Cardiac septum (tissue), 1 donor: Measurements from ENCODE around the gene ME2. TPM values are rescaled to one million over a fixed set of nuclear protein-coding genes. Genes with fewer than 3 reads are reported as not detected.
"Not testable (repeated sequence)": the region's sequence is repeated elsewhere in the genome, so short reads cannot be mapped to it uniquely, and the experiment has no call there.

Experiments
- DNase-seq: peaks from one replicate; pipeline ENCODE4 v3.0.0-alpha.2; 2020; ENCODE audit warnings: low spot score
- intact Hi-C: fragments of 100-400 bp; cut with DNase I; formaldehyde crosslinking; loops from one replicate; pipeline ENCODE4 v1.14.0; 2022
- total RNA-seq: library from RNA; stranded (reverse); fragmentation: NEBNext Ultra II Directional; extraction: Animal tissue kit (Norgen Biotek cat#: 25700); gene quantifications from one replicate; pipeline ENCODE4 v1.2.1, GENCODE V29; 2021
- donor health status: DM: no; HTN: no; CAD: no.

Gene ME2
- total RNA-seq, 1 donor from 2014 or later: 63.8 TPM

DNA sequence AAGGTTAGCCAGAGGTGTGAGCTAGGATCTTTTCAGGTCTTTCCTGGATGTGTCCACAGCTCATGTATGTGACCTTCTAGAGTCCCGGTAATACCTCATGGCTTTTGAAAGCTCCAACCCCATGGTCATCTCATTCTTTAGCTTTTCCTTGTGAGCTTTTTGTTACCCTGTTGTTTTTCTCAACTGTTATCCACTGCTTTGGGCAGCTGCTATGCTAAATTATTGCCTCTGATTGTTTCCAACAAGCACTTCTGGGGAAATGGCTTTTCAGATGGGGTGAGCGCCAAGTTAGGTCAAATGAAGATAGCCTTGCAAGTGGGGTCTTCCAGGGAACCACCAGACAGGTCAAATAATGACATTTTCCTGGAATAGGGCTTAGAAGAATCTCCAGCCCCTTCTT is 27.9 kb downstream of the ME2 start:
- intact Hi-C loops: no loop called here
- no peak for DNase-seq

DNA sequence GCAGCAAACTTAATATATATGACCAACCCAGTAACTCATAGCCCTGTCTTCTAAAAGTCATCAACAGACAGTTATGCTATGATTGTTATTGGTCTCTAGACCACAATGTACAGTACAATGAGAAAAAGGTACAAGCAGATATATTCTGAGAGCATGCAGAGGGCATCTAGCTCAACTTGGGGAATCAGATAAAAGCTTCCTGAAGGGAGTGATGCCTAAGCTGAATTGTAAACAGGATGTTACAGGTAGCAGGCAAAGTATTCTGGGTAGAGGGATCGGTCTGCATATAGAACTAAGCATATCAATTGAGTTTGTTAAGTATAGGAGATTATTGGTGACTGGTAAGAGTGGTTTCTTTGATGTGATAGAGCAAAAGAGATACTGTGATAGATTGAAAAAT is 30.3 kb downstream of the ME2 start:
- no peak for DNase-seq
- intact Hi-C loops: no loop called here

DNA sequence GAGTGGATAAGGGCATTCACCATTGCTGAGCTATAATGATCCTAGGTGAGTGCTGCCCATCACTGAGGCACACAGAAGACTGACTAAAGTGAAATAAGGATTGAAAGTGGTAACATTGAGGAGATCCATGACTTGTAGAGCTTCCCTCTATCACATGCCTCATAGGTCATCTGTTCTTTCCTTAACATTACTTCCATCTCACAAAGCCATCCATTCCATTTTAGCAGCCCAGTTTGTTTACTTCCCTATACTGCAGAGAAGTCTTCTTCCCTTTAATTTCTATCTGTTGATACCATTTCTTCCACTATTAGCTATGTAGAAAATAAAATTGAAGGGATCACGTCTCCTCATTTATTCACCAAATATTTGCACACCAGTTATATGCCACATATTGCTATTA is 32.1 kb downstream of the ME2 start:
- intact Hi-C loops: no loop called here
- DNase-seq: no peak

DNA sequence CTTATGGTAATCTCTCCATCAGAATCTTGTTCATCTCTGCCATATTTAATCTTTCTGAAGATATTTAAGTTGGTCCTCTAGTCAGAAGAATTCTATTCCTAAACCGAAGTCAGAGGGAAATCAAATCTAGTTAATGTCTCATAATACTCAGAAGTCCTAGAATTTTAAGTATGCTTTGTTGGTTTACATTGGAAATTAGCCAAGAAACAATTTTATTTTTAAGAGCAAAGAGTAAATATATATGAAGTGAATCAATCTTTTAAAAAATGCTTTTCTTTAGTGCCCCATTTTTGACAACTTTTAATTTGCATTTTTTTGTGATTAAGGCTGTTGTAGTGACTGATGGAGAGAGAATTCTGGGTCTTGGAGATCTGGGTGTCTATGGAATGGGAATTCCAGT is 38.1 kb downstream of the ME2 start:
- intact Hi-C loops: no loop called here
- DNase-seq: no peak

DNA sequence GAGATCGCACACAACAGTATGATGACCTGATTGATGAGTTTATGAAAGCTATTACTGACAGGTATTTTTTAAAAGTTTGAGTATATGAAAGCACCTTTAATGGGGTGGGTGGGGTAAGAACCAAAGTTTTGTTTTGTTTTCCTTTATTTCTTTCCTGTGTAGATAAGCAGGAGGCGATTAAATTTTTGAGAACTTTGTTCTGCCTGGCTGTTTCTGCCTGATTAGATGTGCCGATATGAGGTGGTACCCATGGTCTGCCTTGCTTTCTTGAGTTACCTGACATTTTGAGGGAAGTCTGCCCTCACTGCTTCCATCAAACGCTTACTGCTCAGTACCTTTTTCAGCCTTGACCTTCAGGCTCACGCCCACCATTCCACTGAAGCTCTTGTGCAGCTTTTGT is 39.2 kb downstream of the ME2 start:
- intact Hi-C loops: no loop called here
- DNase-seq: no peak

DNA sequence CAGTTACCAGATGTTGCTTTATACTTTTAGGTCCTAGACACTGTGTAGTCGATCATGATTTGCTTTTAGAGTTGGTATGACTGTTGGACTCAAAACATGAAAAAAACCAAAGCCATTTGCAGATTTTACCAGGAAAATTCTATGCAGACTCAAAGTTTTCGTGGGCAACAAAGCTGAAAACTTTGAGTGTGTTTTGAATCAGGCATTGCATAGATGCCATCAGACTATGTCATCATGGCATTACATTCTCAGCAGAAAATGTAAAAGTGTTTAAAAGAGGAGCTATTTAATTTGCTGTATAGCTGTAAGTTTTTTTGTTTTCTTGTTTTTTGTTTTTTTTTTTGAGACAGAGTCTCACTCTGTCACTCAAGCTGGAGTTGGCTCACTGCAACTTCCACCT is 45.5 kb downstream of the ME2 start:
- no peak for DNase-seq
- intact Hi-C loops: no loop called here

DNA sequence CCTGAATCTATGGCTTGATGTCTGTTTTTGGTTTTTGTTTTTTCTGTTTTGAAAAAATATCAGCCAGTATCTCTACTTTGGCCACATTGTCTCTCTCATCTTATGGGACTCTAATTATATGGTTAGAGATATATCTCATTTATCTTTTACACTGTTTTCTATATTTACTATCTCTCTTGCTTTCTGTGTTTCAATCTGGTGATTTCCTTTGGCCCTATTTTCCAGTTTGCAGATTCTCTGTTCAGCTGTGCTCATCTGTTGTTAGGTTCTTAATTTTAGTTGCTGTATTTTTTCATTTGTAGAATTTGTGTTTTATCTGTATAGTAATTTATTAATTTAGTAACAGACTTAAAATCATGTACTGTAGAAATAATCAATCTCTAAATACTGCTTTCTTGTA is 47.6 kb downstream of the ME2 start:
- intact Hi-C loops: no loop called here
- no peak for DNase-seq

DNA sequence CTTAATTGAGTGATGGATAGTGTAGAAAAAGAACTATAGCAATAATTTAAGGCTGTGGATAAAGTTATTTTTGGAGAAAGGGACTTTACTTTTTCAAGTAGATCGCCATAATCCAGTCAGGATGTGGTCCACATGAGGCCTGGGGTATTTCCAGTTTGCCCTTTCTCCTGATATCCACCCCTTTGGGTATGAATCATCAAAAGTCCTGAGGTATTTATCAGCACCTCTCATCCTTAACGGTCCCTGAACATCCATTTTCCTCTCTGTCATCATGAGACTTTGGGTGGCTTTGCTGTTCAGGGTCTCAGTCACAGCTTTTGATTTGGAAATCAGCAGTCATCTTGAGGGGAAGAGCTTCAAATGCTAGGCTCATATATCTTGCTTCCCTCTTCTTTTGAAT is 49.6 kb downstream of the ME2 start:
- DNase-seq: no peak
- intact Hi-C loops: no loop called here

DNA sequence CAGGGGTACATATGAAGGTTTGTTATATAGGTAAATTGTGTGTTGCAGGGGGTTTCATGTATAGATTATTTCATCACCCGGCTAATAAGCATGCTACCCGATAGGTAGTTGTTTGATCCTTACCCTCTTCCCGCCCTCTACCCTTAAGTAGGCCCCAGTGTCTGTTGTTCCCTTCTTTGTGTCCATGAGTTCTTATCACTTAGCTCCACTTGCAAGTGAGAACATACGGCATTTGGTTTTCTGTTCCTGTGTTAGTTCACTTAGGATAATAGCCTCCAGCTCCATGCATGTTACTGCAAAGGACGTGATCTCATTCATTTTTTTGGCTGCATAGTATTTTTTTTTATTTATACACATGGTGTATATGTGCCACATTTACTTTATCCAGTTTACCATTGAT is 54.8 kb downstream of the ME2 start:
- intact Hi-C loops: no loop called here
- no peak for DNase-seq

DNA sequence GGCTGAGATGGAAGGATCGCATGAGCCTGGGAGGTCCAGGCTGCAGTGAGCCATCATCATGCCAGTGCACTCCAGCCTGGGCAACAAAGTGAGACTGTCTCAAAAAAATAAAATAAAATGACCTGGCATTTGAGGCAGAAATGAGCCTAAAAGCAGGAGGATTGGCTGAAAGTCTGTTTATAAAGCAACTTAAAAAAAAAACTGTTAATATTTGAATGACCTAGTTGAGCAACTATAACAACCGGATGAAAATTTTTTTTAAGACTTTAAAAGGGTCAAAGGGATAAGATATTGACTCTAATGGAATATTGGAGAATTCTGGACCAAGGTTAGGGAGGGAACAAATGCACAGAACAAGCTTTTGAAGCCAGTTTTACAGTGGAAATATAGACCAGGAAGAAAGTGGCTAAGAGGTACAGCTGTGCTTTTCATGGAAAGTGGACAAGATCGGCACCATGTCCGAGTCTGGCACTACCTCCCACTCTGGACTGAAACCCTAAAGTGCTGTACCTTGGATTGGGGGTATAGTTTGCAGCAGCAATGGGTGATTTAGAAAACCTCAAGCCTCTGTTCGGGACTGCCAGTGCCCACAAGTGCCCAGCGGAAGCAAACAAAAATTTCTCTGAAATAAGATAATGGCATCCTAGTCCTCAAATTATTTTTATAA is 55.8 kb downstream of the ME2 start:
- intact Hi-C loops: no loop called here
- no peak for DNase-seq

DNA sequence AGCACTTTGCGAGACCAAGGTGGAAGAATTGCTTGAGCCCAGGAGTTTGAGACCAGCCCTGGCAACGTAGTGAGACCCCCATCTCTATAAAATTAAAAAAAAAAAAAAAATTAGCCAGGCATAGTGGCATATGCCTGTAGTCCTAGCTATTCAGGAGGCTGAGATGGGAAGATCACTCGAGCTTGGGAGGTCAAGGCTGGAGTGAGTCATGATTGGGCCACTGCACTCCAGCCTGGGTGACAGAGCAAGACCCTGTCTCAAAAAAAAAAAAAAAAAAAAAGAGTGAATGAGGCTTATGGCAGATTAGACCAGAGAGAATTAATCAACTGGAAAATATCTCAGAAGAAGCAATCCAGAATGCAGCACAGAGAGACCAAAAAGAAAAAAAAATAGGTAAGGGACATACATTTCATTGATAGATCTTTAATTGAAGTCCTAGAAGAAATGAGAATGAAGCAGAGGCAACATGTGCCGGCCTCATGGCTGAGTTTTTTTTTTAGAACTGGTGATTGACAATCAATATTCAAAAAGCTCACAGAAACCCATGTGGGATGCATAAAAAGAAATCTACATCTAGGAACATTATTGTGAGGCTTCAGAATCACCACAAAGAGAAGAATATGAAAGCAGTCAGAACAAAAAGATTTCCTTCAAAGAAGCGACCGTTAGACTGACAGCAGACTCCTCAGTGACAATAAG is 56.7 kb downstream of the ME2 start:
- intact Hi-C loops: no loop called here

DNA sequence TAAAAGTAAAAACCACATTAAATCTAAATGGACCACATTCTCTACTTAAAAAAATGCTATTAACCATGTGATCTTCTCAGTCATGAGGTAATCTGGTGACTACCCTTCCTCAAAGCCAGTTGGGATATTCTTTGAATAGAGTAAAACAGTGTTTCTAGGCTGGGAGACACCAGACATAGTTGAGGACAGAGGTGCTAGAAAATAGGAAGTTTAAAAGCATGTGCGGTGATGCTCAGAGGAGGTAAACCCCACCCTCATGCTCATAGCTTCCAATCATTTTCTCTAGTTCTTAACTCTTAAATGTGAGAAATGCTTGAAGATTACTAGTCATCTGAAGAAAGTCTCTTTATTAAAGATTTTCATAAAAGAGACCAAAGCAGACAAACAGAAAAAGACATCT is 58.3 kb downstream of the ME2 start:
- intact Hi-C loops: no loop called here

More for the DNA sequence above, 56.7 kb downstream of the ME2 start:
- no peak for DNase-seq

DNA sequence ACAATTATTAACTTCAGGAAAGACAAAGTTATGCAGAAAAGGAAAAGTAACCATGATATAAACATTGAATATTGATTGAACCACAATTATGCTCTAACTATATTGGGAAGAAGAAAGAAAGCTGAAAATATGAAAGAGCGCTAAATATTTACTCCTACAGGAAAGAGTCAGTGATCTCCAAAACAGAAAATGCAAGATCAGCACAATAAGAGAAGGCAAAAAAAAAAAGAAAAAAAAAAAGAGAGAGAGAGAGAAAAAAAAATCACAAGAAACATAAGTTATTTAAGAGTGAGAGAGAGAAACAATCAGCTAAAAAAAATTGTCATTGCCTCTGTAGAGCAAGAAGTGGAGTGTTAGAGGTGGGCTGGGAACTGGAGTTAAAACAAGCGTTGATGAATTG is 60.0 kb downstream of the ME2 start:
- DNase-seq: no peak
- intact Hi-C loops: no loop called here

More for the DNA sequence above, 58.3 kb downstream of the ME2 start:
- DNase-seq: no peak

DNA sequence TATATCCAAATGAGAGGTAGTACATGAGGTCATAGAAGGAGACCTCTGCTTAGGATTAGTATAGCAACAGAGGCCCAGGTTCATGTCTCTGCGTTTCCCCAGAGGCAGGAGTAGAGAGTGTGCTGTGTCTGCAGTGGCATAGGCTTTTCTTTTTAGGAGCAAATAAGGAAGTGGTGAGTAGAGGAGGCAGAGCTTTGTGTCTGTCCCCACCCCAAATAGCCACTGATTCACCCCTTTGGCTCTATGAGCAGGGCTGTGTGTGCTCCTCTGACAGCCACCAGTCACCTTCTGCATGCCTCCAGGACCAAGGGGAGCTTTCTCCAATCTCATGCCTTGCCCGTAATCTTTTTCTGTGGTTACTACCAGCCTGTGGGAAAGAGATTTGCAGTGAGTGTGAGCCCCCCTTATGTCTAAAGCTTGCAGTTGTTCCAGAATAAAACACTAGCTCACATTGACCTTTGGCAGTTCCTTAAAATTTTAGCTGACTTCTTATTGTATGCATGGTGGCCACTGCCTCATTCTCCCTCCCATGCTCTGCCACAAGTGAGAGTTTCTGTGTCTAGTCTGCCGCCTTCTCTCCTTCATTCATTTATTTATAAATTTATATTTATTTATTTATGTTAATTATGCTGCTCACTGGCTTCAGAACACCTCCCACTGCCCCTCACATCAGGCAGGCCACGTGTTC is 65.5 kb downstream of the ME2 start:
- DNase-seq: no peak

DNA sequence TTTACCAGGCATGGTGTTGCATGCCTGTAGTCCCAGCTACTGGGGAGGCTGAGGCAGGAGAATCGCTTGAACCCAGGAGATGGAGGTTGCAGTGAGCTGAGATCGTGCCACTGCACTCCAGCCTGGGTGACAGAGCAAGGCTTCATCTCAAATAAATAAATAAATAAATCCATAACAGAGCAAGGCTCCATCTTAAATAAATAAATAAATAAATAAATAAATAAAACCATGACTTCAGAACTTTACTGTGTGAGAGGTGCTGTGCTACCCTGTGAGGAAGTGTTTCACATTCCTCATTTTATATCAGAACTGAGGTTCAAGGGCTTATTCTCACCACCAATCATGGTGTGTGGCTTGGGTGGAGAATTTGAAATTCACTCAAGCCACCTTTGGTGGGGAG is 67.0 kb downstream of the ME2 start:
- DNase-seq, intact Hi-C loops: not testable (repeated sequence)

More for the DNA sequence above, 65.5 kb downstream of the ME2 start:
- intact Hi-C loops: no loop called here

DNA sequence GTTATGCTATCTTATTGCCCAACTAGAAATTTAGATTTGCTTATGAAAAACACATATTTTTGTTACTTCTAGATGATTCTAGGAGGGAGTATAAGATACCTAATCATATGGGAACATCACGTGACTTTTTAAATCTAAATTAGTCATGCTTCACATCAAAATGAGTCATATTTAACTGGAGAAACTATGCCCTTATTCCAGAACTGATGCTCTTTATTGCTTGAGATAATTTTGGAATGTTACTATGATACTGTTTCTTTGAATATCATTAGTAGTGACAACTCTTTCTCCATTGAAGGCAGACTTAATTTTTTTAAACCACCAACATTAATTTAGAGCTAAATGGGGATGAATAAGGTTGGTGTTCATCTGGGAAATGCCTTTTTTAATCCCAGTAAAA is 69.0 kb downstream of the ME2 start:
- no peak for DNase-seq
- intact Hi-C loops: no loop called here

DNA sequence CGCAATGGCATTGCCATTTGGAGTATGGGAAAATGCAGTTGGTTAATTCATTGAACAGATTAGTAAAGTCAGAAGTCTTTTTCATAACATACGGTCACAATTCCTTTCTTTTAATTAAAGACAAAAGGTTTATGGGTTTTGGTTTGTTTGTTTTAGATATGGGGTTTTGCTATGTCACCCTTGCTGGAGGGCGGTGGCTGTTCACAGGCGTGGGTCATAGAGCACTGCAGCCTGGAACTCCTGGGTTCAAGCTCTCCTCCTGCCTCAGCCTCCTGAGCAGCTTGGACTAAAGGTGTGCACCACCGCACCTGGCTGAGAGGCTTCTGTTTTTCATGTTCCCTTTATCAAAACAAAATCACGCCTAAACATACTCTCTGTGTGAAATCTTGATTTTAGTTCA is 70.3 kb downstream of the ME2 start:
- DNase-seq: no peak
- intact Hi-C loops: no loop called here

DNA sequence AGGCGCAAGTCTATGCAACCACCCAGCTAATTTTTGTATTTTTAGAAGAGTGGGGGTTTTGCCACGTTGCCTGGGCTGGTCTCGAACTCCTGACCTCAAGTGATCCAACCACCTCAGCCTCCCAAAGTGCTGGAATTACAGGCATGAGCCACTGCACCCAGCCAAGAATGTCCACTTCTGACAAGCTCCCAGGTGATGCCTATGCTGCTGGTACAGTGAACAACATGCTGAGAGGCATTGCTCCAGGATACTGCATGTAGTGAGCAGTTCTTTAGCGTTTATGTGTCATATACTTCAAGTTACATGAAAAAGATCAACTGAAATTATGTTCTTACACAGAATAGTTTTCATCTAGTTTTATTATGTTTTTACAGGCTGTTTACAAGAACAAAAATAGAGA is 71.7 kb downstream of the ME2 start:
- no peak for DNase-seq
- intact Hi-C loops: no loop called here

DNA sequence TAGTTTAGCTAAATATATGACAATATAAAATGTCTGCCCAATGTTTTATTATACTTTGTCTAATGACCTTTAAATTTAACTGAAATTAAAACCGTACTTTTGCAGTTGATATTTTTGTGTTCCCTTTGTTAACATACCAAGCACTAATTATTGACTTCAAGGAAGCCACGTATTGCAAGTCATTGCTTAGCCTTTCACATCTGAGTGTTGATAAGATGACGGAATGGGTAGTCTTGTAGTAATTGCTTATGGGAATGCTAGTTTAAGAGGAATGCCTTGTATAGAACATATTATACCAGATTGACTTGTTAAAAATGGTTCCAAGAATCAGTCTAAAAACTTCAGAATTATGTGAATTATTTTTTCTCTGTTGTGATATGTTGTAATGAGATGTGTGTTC is 74.9 kb downstream of the ME2 start:
- intact Hi-C loops: no loop called here

DNA sequence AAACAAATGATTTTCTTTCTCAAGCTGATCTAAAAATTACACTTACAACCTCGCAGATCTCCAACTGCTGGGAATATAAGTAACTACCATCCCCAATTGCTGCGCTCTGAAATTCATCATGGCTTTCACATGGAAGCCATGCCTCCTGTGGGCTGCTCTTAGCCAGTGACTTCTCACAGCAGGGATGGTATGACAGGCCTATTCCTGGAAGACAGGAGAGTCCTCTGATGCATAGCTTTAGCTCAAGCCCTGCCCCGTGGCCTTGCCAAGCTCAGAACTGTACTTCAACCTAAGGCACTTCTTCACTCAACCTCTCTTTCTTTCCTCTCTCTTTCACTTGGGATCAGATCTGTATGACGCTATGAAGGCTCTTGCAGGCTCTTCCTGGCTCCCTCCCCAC is 76.3 kb downstream of the ME2 start:
- intact Hi-C loops: no loop called here
- no peak for DNase-seq

More for the DNA sequence above, 74.9 kb downstream of the ME2 start:
- DNase-seq: no peak

DNA sequence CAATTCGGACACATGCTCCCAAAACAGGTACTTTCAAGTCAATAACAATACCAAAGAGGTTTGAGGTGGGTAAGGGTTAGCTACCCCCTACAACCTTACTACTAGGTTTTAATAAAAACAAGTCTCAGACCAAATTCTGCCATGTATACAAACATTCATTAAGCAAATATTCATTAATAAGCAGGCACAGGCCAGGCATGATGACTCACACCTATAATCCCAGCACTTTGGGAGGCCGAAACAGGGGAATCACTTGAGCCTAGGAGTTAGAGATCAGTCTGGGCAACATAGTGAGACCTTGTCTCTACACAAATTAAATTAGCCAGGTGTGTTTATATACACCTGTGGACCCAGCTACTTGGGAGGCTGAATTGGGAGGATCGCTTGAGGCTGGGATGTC is 77.2 kb downstream of the ME2 start:
- DNase-seq: no peak
- intact Hi-C loops: no loop called here
